HepG2 (cell line): ENCODE data around the gene C20orf204.

Source experiments
- EZH2 ChIP-seq: conservative IDR thresholded peaks from 2 replicates; pipeline ENCODE4 v1.6.1; 2012; ENCODE audit warnings: mild to moderate bottlenecking, low read depth, low read length, moderate library complexity
- HNRNPK ChIP-seq: fragments of 200-400 bp; formaldehyde crosslinking; IDR thresholded peaks from 2 replicates; pipeline ENCODE4 v1.6.1; 2018; ENCODE audit warnings: low read length, low read depth, moderate library complexity, mild to moderate bottlenecking; ENCODE audit not compliant: poor library complexity, severe bottlenecking
- NR2C2 ChIP-seq: sonication (generic); formaldehyde crosslinking; IDR thresholded peaks from 2 replicates; pipeline ENCODE4 v1.4.0; 2020; ENCODE audit warnings: missing genetic modification reagents, mild to moderate bottlenecking, moderate library complexity, borderline replicate concordance
- PAF1 ChIP-seq: IDR thresholded peaks from 2 replicates; pipeline ENCODE4 v1.6.1; 2016; ENCODE audit warnings: missing genetic modification reagents, missing compliant biosample characterization
- PHF20 ChIP-seq: sonication (generic); formaldehyde crosslinking; IDR thresholded peaks from 2 replicates; pipeline ENCODE4 v1.5.0; 2020; ENCODE audit warnings: mild to moderate bottlenecking, missing genetic modification reagents
- POLR2A ChIP-seq, 2 experiments: IDR thresholded peaks; 2 replicates each; pipeline ENCODE4 v1.6.1; 2011; ENCODE audit warnings: low read depth in 2 of 2, low read length in 2 of 2, mild to moderate bottlenecking in 1 of 2, moderate library complexity in 1 of 2; ENCODE audit not compliant: insufficient read depth in 1 of 2
- PPARG ChIP-seq: conservative IDR thresholded peaks from 2 replicates; pipeline ENCODE4 v1.6.1; 2016; ENCODE audit warnings: missing biosample characterization, missing genetic modification reagents
- RAD51 ChIP-seq: fragments of 450-650 bp; IDR thresholded peaks from 2 replicates; pipeline ENCODE4 v1.6.1; 2016; ENCODE audit warnings: borderline replicate concordance
- RBM39 ChIP-seq: fragments of 200-400 bp; formaldehyde crosslinking; IDR thresholded peaks from one replicate; pipeline ENCODE4 v1.6.1; 2018; ENCODE audit warnings: antibody characterized with exemption, mild to moderate bottlenecking, low read depth, low read length; ENCODE audit not compliant: poor library complexity, severe bottlenecking
- TF ChIP-seq, protein P1 (sequence below): sonication (generic); formaldehyde crosslinking; IDR thresholded peaks from 2 replicates; pipeline ENCODE4 v1.5.0; 2020; ENCODE audit warnings: mild to moderate bottlenecking, missing genetic modification reagents, moderate library complexity

DNA sequence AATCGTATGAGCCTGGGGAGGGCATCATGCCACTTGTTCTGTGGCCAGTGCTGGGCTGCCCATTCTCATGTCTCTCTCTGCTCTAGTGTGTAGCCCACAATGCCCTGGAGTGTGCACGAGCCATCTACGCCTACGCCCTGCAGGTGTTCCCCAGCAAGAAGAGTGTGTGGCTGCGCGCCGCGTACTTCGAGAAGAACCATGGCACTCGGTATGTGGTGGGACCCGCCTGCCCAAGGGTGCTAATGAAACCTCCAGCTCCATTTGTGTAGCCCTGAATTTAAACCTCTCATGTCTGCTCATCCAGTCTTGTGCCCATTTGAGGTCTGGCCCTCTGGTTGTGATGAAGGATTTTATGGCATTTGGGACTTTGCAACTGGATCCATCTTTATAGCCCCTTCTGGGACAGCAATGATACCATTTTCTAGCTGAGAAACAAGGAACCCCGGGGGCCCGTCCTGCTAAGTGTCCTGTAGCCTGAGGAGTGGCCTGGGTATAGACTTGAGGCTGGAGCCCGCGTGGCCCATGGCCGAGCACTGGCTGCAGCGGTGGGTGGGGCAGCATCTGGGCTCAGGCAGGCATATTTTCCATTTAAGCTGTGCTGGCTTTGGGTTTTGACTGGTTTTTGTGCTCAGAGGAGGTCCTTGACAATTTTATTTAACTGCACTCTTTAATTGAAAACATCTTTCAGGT, 13.2 kb upstream of the C20orf204 start:
- no peak for TF ChIP-seq HNRNPK
- no peak for TF ChIP-seq POLR2A (IDR thresholded peaks at IDR 0.05; ENCODE audit: insufficient read depth in 1 of 2, low read depth in 2 of 2, low read length in 2 of 2)
- TF ChIP-seq EZH2: no peak
- no peak for TF ChIP-seq RBM39
- no peak for TF ChIP-seq PAF1
- no peak for TF ChIP-seq RAD51
- TF ChIP-seq PPARG: no peak
- TF ChIP-seq, protein P1, sequence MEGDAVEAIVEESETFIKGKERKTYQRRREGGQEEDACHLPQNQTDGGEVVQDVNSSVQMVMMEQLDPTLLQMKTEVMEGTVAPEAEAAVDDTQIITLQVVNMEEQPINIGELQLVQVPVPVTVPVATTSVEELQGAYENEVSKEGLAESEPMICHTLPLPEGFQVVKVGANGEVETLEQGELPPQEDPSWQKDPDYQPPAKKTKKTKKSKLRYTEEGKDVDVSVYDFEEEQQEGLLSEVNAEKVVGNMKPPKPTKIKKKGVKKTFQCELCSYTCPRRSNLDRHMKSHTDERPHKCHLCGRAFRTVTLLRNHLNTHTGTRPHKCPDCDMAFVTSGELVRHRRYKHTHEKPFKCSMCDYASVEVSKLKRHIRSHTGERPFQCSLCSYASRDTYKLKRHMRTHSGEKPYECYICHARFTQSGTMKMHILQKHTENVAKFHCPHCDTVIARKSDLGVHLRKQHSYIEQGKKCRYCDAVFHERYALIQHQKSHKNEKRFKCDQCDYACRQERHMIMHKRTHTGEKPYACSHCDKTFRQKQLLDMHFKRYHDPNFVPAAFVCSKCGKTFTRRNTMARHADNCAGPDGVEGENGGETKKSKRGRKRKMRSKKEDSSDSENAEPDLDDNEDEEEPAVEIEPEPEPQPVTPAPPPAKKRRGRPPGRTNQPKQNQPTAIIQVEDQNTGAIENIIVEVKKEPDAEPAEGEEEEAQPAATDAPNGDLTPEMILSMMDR (CRISPR knock-in tag): no peak
- TF ChIP-seq NR2C2 (CRISPR knock-in tag): no peak
- no peak for TF ChIP-seq PHF20
